Activated gamma-delta T cell (primary cell): Measurements from ENCODE around the gene SLC36A2.

ENCODE experiments used
- DNase-seq: peaks from one replicate; lab custom pipeline; 2025; lab: John Stamatoyannopoulos, UW

Gene SLC36A2

DNA sequence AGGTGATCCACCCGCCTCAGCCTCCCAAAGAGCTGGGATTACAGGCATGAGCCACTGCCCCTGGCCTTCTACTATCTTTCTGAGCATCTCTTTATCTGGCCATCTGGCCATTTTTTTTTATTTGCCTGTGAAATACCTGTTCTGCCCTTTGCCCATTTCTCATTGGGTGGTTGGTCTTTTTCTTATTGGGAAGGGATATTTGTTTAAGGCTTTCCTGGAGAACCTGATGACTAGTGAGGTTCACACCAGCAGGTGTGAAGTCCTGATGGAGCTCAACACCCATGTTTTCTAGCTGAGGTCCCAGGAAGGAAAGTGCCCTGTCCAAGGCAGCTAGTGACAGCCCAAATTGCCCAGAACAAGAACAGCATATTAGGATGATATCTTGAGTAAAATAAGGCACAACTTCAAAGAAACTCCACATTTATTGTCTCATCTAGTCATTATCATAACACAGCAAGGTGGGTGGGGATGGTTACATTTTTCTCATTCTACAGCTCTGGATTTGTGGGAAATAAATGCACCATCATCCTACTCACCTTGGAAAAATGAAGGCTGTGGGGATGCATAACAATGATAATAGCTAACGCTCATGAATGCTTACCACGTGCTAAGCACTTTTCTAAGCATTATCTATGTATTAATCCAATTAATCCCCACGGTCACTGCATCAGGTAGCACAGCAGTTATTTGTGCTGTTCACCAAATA lies 64.1 kb downstream of the SLC36A2 start:
- DNase-seq: no peak

- DNase-seq: no peak
Measured at GRCh38 chr5:151281001-151281639, 66.2 kb downstream of the SLC36A2 start.

GRCh38 chr5:151280443-151280842 lies 66.9 kb downstream of the SLC36A2 start:
- DNase-seq: no peak

DNA sequence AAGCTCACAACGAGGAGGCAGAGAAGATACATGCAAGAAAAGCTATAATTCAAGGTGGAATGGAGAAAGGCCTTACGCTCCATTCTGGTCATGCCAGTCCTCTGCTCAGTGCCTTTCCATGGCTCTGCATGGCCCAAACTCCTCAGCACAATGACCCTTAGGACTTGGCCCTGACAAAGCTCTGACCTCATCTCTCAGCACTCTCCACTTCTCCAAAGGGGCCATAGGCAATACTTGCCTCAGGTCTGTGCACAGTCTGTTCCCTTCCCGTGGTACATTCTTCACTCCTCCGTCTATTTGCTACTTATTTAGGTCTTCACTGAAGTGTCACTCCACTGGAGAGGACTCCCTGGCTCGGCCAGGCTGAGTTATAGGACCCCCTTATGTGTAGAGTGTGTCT lies 68.5 kb downstream of the SLC36A2 start:
- DNase-seq: no peak

DNA sequence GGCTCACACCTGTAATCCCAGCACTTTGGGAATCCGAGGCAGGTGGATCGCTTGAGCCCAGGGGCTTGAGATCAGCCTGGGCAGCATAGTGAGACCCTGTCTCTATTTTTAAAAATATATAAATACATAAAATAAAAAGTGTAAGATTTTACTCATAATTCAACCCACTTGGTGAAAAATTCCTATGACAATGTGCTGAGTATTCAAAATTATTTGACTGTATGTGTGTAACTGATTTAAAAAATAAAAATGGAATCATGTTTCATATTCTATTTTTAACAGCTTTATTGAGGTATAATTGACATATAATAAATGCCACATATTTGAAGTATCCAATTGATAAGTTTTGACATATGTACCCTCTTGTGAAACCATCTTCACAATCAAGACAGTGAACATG lies 71.6 kb downstream of the SLC36A2 start:
- no peak for DNase-seq

DNA sequence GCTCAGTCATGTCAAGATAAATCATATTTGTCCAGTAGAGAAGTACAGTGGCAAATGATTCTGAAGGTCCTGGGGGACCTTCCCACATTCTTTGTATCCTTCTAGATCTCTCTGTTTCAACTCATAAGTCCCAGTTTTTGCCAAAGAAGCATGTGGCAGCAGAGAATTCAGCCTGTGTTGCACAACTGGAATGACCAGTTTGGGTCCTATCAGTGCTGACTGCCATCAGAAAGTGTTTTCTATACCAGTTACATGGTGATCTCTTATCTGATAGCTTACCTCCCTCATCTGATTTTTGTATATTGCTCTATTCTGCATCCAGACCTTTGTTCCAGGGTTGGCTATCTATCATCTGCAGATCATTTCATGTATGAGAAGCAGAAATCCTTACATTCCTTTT lies 72.7 kb downstream of the SLC36A2 start:
- DNase-seq: no peak

GRCh38 chr5:151271336-151271735 lies 76.0 kb downstream of the SLC36A2 start:
- DNase-seq: no peak

DNA sequence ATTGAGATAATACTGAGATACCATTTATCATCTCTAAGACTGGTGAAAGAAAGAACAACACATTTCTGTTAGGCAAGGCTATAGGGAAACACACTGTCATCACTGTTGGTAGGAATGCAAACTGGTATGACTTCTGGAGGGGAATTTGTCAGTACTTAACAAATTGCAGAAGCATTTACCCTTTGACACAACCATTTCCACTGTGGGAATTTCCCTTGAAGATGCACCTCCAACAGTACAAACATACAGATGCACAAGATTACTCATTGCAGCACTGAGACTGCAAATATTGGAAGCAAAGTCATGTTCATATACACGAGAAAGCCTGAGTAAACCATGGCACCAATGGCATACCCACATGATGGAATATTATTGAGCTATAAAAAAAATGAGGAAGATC lies 76.8 kb downstream of the SLC36A2 start:
- no peak for DNase-seq

- DNase-seq: no peak
Measured at GRCh38 chr5:151267491-151268260, 79.7 kb downstream of the SLC36A2 start.
